HG03565 (cell line): ENCODE data around the gene SRMS.

Source experiments
- ATAC-seq: cut with Tn5 transposase; IDR thresholded peaks from one replicate; pipeline ENCODE4 v1.9.1; 2021; ENCODE audit warnings: mild to moderate bottlenecking, moderate library complexity; ENCODE audit not compliant: unreplicated experiment

SRMS gene

GRCh38 chr20:63547725-63548480 lies at the start of gene SRMS:
SRMS (minus strand) TSS chr20:63547749; CDS start chr20:63547463, 286 bp downstream.
- no peak for ATAC-seq

DNA sequence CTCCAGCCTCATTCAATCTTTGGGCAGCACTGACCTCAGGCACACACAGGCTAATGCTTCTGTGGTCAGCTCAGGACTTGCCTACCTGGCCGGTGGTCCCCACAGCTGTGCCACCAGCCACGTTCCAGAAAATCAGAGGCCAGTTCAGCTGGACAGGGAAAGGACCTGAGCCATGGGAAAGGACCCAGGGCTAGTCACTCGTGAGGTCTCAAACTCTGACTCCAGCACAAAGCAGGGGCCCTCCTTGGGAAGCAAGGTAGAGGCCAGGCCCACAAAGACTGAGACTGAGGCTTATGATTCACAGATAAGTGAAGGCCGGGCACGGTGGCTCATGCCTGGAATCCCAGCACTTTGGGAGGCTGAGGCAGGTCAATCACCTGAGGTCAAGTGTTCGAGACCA lies 48.9 kb upstream of the SRMS start:
- ATAC-seq, result no peak

DNA sequence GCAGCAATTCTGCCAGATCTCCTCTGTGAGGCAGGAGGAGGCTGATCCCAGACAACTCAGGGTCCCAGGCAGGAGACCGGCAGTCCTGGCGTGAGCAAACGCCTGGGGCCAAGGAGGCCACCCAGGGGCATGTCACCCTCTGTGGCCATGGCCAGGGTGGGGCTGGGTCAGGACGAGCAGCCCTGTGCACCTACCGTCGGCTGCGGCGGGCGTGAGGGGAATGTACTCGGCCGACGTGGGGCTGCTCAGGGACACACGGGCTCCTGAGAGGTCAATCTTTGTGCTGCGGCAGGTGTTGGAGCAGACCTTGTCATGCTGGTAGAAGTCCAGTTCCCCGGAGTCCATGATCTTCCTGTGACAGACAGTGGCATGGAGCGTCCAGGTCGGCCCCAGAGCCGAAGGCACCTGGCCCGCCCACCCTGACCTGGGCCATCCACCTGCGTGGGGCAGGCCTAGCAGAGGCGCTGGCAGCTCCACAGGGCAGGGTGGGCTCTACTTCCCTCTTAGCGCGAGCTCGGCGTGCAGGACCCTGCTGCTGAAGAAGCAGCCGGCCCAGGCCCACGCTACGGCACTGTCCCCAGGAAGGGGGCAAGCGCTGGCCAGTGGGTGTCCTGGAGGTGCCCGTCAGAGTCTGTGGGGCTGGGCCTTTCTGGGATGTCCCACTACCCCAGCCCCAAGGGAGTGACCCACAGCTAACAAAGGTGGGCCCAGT lies 48.0 kb upstream of the SRMS start:
- ATAC-seq, result no peak

GRCh38 chr20:63594043-63594561 lies 46.6 kb upstream of the SRMS start:
- no peak for ATAC-seq

GRCh38 chr20:63592661-63593060 lies 45.1 kb upstream of the SRMS start:
- ATAC-seq, result no peak

DNA sequence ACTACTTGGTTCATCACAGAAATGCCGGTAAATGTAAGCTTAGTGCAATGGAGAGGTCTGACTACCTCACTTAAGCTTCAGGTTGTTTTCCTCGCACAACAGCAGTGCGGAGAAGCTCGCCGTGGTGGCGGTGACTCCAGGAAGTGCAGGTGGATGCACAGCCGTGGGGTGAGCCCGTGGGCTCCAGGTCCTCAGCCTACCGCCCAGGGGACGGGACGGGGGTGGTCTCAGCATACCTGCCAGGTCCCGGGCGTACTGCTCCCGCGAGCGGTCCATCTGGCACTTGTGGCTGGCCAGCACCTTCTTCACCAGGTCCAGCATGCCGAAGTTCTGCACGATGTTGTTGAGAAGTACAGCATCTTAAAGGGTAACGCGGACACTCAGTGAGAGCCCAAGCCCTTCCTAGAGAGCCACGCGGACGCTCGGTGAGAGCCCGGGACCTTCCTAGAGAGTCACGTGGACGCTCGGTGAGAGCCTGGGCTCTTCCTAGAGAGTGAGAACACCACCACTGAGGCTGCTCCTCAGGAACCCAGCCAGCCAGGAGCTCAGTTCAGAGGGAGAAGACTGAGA lies 44.3 kb upstream of the SRMS start:
- no peak for ATAC-seq

- ATAC-seq, result no peak
These were observed 43.6 kb upstream of the SRMS start for GRCh38 chr20:63591147-63591533.

DNA sequence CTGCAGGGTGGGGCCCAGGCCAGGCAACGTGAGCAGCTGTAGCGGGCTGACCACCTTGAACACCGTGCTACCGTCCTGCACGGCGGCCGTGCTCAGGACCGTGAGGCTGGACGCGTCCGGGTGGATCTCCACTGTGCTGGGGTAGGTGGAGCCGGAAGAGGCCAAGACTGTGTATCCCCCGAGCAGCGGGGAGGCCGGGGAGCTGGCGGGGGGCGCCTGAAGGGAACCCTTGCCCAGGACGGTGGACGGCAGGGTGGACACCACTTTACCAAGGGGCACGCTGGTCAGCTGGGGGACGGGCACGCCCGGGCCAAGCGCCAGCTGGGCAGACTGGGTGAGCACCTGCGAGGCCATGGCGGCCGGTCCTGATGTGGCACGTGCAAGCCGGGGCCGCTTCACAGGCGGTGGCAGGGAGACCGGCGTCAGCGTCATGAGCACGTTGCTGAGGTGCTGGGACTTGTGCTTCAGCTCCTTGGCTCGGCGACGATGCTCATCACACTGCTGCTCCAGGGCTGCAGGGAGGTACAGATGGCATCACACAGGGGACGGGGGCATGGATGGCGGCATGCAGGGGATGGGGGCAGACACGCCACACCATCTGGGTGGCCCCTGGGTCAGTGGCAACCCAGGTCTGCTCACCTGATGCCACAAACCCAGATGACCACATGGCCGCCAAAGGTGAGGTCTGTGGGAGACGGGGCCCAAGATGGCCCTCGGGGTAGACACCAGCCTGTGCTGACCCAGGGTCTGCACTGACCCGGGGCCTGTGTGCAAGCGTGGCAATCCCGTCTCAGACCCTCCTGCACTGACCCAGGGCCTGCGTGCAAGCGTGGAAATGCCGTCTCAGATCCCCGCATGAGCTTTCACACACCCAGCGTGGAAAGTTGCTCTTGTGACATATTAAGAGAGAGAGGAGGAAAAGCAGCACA lies 42.9 kb upstream of the SRMS start:
- no peak for ATAC-seq

DNA sequence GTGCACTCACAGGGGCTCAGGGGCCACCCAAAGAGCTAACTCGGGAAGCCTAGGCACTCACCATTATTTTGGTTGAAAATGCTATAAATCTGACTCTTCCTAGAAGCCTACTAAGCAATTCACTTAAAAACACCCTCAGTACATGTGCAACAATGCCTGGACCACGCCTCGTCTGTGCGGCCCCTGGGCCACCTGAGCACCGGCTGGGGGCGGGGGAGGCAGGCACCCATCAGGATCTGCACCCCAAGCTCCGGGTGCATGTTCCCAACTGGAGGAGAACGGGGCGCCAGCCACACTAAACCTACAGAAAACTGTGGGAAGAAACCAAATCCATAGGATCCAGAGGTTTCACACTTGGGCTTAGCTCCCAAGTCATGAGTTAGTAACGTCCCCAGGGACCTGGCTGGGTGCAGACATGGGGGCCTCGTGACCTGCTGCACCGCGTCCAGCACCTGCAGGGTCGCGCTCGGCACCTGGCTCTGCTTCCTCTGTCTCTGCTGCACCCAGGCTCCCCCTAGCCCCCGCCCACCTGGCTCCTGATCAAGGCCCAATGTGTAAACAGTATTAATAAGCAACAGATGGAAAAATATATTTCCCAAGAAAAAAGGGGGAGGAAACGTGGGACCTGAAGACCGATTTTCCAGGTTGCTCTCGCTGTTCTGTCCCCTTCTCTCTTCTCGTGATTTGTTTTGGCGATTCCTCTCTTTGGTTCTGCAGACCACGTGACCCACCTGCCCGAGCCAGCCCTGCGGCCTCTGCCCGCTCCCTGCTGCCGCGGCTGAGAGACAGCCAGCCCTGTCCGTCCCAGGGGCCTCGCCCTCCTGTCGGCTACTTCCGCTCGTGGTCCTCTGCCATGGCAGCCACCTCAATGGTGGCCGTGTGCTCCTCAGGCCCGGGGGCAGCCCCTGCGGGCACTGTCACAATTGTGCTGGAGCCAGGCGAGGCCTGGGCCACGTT lies 42.0 kb upstream of the SRMS start:
- no peak for ATAC-seq

DNA sequence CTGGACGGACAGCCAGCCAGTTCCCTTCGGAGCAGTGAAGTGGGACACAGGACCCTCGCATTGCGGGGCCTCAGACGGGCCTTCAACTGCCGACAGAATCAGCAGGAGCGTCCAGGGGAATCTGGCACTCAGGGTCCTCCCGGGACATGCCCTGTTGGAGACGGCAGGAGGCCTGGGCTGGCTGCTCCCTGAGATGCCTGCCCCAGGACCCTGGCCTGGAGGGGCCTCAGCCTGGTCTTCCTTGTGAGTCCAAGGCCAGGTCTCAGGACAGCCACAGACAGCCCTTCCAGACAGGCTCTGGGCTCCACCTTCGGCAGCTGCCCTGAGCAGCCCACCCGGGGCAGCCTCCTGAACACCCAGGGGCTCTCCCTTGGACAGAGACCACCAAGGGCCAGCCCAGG lies 41.1 kb upstream of the SRMS start:
- no peak for ATAC-seq

DNA sequence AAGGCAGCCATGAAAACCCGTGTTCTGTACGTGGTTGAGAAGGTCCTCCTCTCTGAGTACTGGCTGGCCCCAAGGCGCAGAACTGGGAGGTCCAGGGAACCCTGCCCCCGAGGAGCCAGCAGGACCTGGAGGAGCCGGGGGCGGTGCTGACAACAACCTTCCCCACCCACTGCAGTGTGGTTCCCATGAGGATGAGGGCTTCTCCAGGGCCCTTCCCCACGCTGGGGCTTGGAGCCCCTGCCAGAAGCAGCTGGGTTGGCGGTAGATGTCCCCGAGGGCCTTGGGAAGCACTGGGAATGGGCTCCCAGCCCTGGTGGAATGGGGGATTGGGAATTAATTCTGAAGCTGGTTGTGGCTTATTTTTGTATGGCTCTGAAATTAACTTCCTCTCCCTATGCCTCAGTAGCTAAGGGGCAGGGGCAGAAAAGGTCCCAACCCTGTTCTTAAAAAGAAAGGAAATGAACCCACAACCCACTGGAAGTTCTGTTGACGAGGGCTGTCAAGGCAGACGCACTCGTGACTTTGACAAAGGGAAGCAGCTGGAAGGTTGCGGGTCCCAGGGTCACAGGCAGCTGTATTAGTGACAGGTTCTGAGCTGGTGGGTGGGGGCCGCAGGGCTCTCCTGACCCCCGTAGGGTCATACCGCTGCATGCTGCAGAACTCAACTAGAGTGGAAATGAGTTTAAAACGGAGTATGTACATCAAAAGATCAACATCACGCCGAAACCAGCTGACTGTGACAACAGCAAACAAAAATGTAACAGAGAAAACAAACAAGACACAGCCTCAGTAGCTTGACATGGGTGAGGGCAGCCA lies 40.4 kb upstream of the SRMS start:
- ATAC-seq, result no peak

DNA sequence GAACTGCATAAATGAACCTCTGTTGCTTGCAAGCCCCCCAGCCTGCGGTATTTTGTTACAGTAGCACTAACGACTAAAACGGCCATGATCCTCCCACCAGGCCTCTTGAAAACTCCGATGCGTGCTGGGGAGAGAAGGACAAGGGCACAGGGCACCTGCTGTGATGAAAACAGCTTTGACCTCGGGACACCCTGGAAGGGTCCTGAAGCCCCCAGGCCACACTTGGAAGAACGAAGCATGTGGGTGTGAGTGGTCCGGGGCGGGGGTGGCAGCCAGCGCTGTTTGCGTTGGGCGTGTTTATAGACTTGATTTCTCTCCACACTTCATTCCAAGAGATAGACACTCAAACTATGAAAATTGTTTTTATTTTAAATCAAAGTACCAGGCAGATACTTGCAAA lies 39.7 kb upstream of the SRMS start:
- no peak for ATAC-seq

DNA sequence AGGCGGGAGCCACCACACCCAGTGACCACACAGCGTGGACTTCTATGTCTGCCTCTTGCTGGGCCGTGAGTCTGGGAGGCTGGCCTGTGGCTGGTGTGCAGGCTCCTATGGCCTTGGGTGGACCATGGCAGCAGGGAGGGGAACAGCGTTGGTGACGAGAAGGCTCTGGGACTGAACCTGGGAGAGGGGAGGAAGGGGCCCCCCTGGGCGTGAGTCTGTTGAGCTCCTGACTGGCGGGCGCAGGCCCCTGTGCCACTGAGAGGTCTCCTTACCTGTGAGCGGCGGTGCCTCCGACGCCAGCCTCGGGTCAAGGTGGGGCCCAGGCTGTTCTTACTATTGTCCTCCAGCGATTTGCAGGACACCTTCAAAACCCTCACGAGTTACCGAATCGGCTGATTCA lies 39.2 kb upstream of the SRMS start:
- no peak for ATAC-seq

DNA sequence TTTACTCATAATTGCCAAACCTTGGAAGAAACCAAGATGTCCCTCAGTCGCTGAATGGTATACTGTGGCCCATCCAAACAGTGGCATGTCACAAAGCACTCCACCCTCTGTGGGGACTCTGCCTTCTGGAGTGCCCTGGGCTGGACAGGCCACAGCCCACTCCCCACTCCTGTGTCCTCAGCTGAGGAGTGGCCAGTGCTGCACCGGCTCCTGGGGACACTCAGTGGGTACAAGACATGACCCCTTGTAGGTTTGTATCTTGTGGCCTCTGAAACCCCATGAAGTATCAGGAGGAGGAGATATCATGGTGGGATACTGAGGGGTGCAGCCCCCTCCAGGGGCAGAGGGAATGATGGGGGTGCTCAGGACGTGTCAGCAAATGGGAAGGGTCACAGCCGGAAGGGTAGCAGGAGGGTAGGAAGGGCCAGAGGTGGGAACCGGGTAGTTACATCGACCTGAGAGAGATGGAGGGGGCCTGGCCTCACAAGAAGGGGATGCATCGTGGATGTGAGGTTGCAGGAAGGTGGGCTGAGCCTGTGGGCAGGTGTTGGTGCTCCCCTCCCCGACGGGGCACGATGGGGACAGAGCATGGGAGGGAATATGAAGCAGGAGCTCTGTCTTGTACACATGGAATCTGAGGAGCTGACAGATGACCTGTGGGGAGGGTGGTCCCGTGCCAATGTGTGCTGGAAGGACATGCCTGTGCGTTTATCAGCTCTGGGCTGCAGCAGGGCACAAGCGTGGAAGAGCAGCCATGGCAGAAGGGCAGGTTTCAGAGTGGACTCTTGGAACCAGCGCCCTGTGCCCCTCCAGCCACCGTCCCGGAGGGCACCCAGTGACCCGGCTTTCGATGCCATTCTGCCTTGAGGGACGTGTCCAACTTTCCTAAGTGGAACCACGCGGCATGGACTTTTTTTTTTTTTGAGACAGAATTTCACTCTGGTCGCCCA lies 38.3 kb upstream of the SRMS start:
- ATAC-seq, result no peak

DNA sequence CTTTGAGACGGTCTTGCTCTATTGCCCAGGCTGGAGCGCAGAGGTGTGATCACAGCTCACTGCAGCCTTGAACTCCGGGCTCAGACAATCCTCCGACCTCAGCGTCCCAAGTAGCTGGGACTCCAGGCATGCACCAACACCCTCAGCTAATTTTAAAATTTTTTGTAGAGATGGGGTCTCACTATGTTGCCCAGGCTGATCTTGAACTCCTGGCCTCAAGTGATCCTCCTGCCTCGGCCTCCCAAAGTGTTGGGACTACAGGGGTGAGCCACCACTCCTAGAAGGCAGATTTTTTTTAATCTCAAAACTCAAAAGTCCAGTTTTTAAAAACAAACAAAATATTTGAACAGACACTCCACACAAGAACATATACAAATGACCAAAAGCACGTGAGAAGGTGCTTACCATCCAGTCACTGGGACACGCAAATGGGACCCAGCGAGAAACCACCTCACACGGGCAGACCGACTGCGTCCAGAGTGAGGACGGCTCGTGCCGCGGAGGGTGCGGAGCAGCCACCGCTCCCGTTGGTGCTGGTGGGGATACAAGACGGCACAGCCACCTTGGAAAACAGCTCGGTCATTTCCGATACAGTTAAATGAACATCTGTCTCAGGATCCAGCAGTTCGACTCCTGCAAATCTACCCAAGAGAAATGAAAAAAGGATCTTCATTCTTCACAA lies 35.0 kb upstream of the SRMS start:
- no peak for ATAC-seq

DNA sequence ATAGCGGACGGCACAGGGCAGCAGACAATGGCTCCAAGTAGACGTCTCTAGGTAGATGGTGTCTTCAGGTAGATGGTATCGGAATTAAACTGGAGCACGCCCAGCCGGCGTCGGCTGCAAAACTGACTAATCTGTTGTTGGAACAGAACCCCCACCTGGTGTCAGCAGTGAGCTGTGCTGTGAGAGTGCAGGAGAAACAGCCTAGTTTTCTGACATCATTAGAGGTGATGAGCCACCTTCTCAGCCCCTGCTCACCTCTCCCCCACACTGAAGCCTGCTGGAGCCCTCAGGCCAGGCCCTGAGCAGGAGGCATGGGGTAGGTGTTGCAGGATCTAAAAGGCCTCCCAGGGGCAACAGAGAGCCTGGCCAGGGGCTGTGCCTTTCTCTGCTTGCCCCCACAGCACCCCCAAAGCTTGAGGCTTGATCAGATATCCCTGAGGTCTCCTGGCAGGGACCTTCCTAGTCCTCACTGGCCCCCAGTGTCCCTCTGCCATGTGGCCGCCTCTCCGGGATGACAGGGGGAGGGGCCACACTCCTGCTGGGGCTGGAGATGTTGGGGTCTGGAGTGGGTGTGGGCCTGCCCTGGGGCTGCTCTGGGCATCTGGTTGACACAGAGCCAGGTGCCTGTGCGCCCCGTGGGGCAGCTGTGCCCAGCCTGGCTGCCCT lies 33.4 kb upstream of the SRMS start:
- ATAC-seq, result no peak
